NB4 (cell line): Measurements from ENCODE around the gene BOD1.

Experiments used
- POLR2A ChIP-seq: IDR thresholded peaks from 2 replicates; pipeline ENCODE4 v1.6.1; 2011; ENCODE audit warnings: mild to moderate bottlenecking; ENCODE audit not compliant: insufficient read length; ENCODE audit errors: extremely low read depth
- TF ChIP-seq, protein P1 (sequence below): IDR thresholded peaks from one replicate; pipeline ENCODE4 v1.5.1; 2012; ENCODE audit warnings: low read depth, low read length

DNA sequence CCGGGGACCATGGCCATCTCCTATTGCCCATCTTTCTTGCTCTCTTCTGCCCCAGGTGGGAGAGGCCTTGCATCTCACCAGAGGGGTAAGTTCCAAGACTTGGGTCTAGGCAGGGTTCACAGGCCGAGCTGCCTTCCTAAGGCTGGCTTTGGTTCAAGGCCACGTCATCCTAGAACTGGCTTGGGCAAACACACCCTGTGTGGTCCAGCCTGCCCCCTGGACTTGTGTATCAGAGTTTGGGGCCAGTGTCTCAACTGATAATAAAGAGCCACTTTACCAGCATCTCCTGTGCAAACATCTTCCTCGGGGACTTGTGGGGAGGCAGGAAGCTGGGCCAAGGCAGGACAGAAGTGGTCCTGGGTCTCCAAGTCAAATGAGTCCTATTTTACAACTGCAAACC lies 17.8 kb downstream of the BOD1 start:
- TF ChIP-seq, protein P1, sequence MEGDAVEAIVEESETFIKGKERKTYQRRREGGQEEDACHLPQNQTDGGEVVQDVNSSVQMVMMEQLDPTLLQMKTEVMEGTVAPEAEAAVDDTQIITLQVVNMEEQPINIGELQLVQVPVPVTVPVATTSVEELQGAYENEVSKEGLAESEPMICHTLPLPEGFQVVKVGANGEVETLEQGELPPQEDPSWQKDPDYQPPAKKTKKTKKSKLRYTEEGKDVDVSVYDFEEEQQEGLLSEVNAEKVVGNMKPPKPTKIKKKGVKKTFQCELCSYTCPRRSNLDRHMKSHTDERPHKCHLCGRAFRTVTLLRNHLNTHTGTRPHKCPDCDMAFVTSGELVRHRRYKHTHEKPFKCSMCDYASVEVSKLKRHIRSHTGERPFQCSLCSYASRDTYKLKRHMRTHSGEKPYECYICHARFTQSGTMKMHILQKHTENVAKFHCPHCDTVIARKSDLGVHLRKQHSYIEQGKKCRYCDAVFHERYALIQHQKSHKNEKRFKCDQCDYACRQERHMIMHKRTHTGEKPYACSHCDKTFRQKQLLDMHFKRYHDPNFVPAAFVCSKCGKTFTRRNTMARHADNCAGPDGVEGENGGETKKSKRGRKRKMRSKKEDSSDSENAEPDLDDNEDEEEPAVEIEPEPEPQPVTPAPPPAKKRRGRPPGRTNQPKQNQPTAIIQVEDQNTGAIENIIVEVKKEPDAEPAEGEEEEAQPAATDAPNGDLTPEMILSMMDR: no peak
- no peak for TF ChIP-seq POLR2A
